ENCODE results near the gene PTK7.
"Not testable (repeated sequence)": the region's sequence is repeated elsewhere in the genome, so short reads cannot be mapped to it uniquely, and the experiment has no call there.

Gene PTK7

GRCh38 chr6:43120101-43120763 is 44.1 kb downstream of the PTK7 start:
- DNase-seq: no peak

- no peak for DNase-seq
Measured at GRCh38 chr6:43120944-43121913, 45.1 kb downstream of the PTK7 start.

GRCh38 chr6:43122146-43122545 is 46.0 kb downstream of the PTK7 start:
- DNase-seq: no peak

- no peak for DNase-seq
Measured at GRCh38 chr6:43123461-43124314, 47.6 kb downstream of the PTK7 start.

- no peak for DNase-seq
Measured at GRCh38 chr6:43124481-43124880, 48.4 kb downstream of the PTK7 start.

GRCh38 chr6:43125119-43125518 is 49.0 kb downstream of the PTK7 start:
- DNase-seq: no peak

- no peak for DNase-seq
Measured at GRCh38 chr6:43125555-43125954, 49.4 kb downstream of the PTK7 start.

- DNase-seq: no peak
Measured at GRCh38 chr6:43127180-43127579, 51.1 kb downstream of the PTK7 start.

GRCh38 chr6:43127877-43128276 is 51.8 kb downstream of the PTK7 start:
- DNase-seq: no peak

- DNase-seq: no peak
Measured at GRCh38 chr6:43128926-43129325, 52.8 kb downstream of the PTK7 start.

- no peak for DNase-seq
Measured at GRCh38 chr6:43129434-43130194, 53.5 kb downstream of the PTK7 start.

GRCh38 chr6:43130429-43130828 is 54.3 kb downstream of the PTK7 start:
- DNase-seq: no peak

GRCh38 chr6:43131379-43131778 is 55.3 kb downstream of the PTK7 start:
- not testable (repeated sequence) for DNase-seq

- DNase-seq: no peak
Measured at GRCh38 chr6:43138267-43138666, 62.2 kb downstream of the PTK7 start.

- DNase-seq: not testable (repeated sequence)
Measured at GRCh38 chr6:43139973-43140372, 63.9 kb downstream of the PTK7 start.

GRCh38 chr6:43141644-43142043 is 65.5 kb downstream of the PTK7 start:
- no peak for DNase-seq

- no peak for DNase-seq
Measured at GRCh38 chr6:43142101-43142500, 66.0 kb downstream of the PTK7 start.

GRCh38 chr6:43143235-43144128 is 67.4 kb downstream of the PTK7 start:
- peak; percentile 86 for DNase-seq

GRCh38 chr6:43144879-43145278 is 68.8 kb downstream of the PTK7 start:
- DNase-seq: no peak

- no peak for DNase-seq
Measured at GRCh38 chr6:43146261-43146660, 70.1 kb downstream of the PTK7 start.
